Psoas muscle (tissue), 8 donors: ENCODE results near the gene INTS2. TPM values are rescaled to one million over a fixed set of nuclear protein-coding genes. Genes with fewer than 3 reads are reported as not detected.
"Not testable (repeated sequence)": the region's sequence is repeated elsewhere in the genome, so short reads cannot be mapped to it uniquely, and the experiment has no call there.

Experiments
- ATAC-seq, 4 donors: fragments of 200-7000 bp; cut with Tn5 transposase; one replicate each; pipeline ENCODE4 v1.9.1; 2020; ENCODE audit warnings: moderate library complexity in 3 of 4, mild to moderate bottlenecking in 2 of 4
- DNase-seq, 2 donors: peaks; one replicate each; pipeline ENCODE4 v3.0.0-alpha.2; 2020
- H3K27ac ChIP-seq: fragments of 200-600 bp; one replicate; pipeline ENCODE4 v1.8.0; 2022
- H3K27me3 ChIP-seq, 3 donors: fragments of 200-600 bp in 1 of 3; one replicate each; pipeline versions ENCODE4 v1.6.1 to v1.8.0; 2013 to 2022; ENCODE audit warnings: low read length in 2 of 3, mild to moderate bottlenecking in 2 of 3, moderate library complexity in 1 of 3; ENCODE audit not compliant: insufficient read depth in 3 of 3
- H3K36me3 ChIP-seq, 2 donors: fragments of 200-600 bp in 1 of 2; one replicate each; pipeline versions ENCODE4 v1.6.1 to v1.8.0; 2013 to 2022; ENCODE audit warnings: low read depth in 1 of 2, mild to moderate bottlenecking in 1 of 2, moderate library complexity in 1 of 2; ENCODE audit not compliant: insufficient read depth in 1 of 2
- H3K4me1 ChIP-seq: fragments of 200-600 bp; one replicate; pipeline ENCODE4 v1.8.0; 2022
- H3K4me3 ChIP-seq: fragments of 200-600 bp; one replicate; pipeline ENCODE4 v1.8.0; 2022; ENCODE audit warnings: mild to moderate bottlenecking
- H3K9me3 ChIP-seq: fragments of 200-600 bp; one replicate; pipeline ENCODE4 v1.8.0; 2022
- CTCF ChIP-seq: fragments of 200-600 bp; IDR thresholded peaks from one replicate; pipeline ENCODE4 v1.8.0; 2022; ENCODE audit warnings: antibody characterized with exemption
- WGBS, 3 donors: extraction: QIAGEN DNeasy Blood & Tissue Kit; methylation state at CpG; one replicate each; pipeline versions ENCODE4 v1.1.6 to v1.1.7; 2013; 5-methylcytosine and 5-hydroxymethylcytosine counted together
- intact Hi-C, 2 donors: fragments of 100-400 bp; cut with DNase I; formaldehyde crosslinking; loops; one replicate each; pipeline versions ENCODE4 v1.11.0 to v1.14.2; 2022
- polyA plus RNA-seq, 3 donors: library from polyadenylated mRNA; stranded (reverse); fragments of 200-250 nt; gene quantifications; one replicate each; pipeline ENCODE4 v1.2.3, GENCODE V29; 2013
- total RNA-seq, 4 donors: library from RNA; stranded (reverse); fragmentation: NEBNext Ultra II Directional in 2 of 4; extraction: Animal tissue kit (Norgen Biotek cat#: 25700) in 2 of 4; gene quantifications; one replicate each; pipeline versions ENCODE4 v1.2.1 to v1.2.4, GENCODE V29; 2021 to 2023
- donor health status: healthy with polysubstance abuse.
- donor health status: DM: no; HTN: no; CAD: no; lungs with moderate emphysema.
- donor health status: Bipolar disorder and iron deficiency.
- donor health status: healthy.
- donor health status: DM: yes; HTN: yes; CAD: no.
- donor health status: DM: no; HTN: no; CAD: no.
- donor health status: DM: no; HTN: no; CAD: no.
- donor health status: DM: yes; HTN: yes; CAD: no.

INTS2 gene
- total and polyA plus RNA-seq, 7 donors: 1.3 to 8.0 (median 6.6) TPM

- Histone ChIP-seq H3K4me3 (no peak overlapping the region), H3K4me1 (no peaks in the 10 kb centered on the region), H3K27ac (no peak overlapping the region), H3K36me3 (no peaks in the 10 kb centered on the region), H3K9me3 (no peaks in the 10 kb centered on the region), H3K27me3 (no peaks in the 10 kb centered on the region)
- intact Hi-C loops: loop anchor here in 1 of 2 donors (10.0 kb wide), 1 partner anchor 198 kb away; no protein-coding TSS in a partner anchor
- ATAC-seq (no peak), DNase-seq (no peak)
- 89 to 99% (median 96%) methylated on average over 3 of the region's 3 CpGs for WGBS, 3 donors
- TF ChIP-seq CTCF: no peak
These were observed 95.3 kb downstream of the INTS2 start for GRCh38 chr17:61832463-61832862.

GRCh38 chr17:61831099-61831498 is 96.7 kb downstream of the INTS2 start:
- no peak for DNase-seq
- H3K27me3 ChIP-seq: no peaks in the 10 kb centered on the region
- no peak overlapping the region for H3K27ac ChIP-seq
- H3K4me3 ChIP-seq: no peak overlapping the region
- 97 to 100% (median 98%) methylated on average over 1 of the region's 1 CpG for WGBS, 3 donors
- no peaks in the 10 kb centered on the region for H3K36me3 ChIP-seq
- intact Hi-C loops: loop anchor here in 1 of 2 donors (10.0 kb wide), 1 partner anchor 196 kb away; no protein-coding TSS in a partner anchor
- no peaks in the 10 kb centered on the region for H3K9me3 ChIP-seq
- ATAC-seq: no peak
- TF ChIP-seq CTCF: no peak
- no peaks in the 10 kb centered on the region for H3K4me1 ChIP-seq

- WGBS, 3 donors: 92 to 95% (median 94%) methylated on average over 1 of the region's 1 CpG
- Histone ChIP-seq H3K27ac (no peak overlapping the region), H3K4me3 (no peak overlapping the region), H3K27me3 (no peaks in the 10 kb centered on the region), H3K36me3 (no peaks in the 10 kb centered on the region), H3K4me1 (no peaks in the 10 kb centered on the region), H3K9me3 (no peaks in the 10 kb centered on the region)
- intact Hi-C loops: no loop called here
- DNase-seq (no peak), ATAC-seq (no peak)
- no peak for TF ChIP-seq CTCF
These were observed 99.1 kb downstream of the INTS2 start for GRCh38 chr17:61828694-61829093.

GRCh38 chr17:61827649-61828395 is 100.0 kb downstream of the INTS2 start:
- H3K9me3 ChIP-seq: no peaks in the 10 kb centered on the region
- no peaks in the 10 kb centered on the region for H3K36me3 ChIP-seq
- no peak for DNase-seq
- no peak overlapping the region for H3K4me3 ChIP-seq
- intact Hi-C loops: no loop called here
- no peak overlapping the region for H3K27ac ChIP-seq
- no peaks in the 10 kb centered on the region for H3K27me3 ChIP-seq
- no peak for TF ChIP-seq CTCF
- WGBS, 3 donors: 98 to 100% (median 99%) methylated on average over 8 of the region's 8 CpGs
- no peak for ATAC-seq
- H3K4me1 ChIP-seq: no peaks in the 10 kb centered on the region

GRCh38 chr17:61826866-61827265 is 100.9 kb downstream of the INTS2 start:
- intact Hi-C loops, DNase-seq, H3K36me3 ChIP-seq, H3K4me1 ChIP-seq, H3K9me3 ChIP-seq, H3K4me3 ChIP-seq, ATAC-seq, H3K27me3 ChIP-seq, H3K27ac ChIP-seq: not testable (repeated sequence)
- WGBS, 3 donors: 97 to 100% (median 98%) methylated on average over 1 of the region's 1 CpG

GRCh38 chr17:61826198-61826597 is 101.6 kb downstream of the INTS2 start:
- DNase-seq, intact Hi-C loops, H3K27ac ChIP-seq, H3K9me3 ChIP-seq, H3K36me3 ChIP-seq, H3K27me3 ChIP-seq, ATAC-seq, H3K4me3 ChIP-seq, H3K4me1 ChIP-seq: not testable (repeated sequence)
- WGBS, 3 donors: 95 to 98% (median 96%) methylated on average over 2 of the region's 2 CpGs
